ENCODE results near the gene ZEB2. TPM values are rescaled to one million over a fixed set of nuclear protein-coding genes. Genes with fewer than 3 reads are reported as not detected.

The ZEB2 gene
- total and polyA plus RNA-seq, 10 of the 15 experiments (the other 5 are each of a cell fraction or from before 2014, with no cell fraction given): 0.14 to 3.2 (median 0.84) TPM

GRCh38 chr2:144431392-144431783, 88.5 kb downstream of the ZEB2 start:
- ChIA-PET POLR2A (interaction anchor here (0.6 kb wide), 1 partner anchor 13 kb away, joined by 3 read pairs; no protein-coding TSS in a partner anchor), SMC1A (ENCODE audit: uncharacterized antibody, unreplicated experiment) (interaction anchor here (0.5 to 1.4 kb wide), 9 partner anchors 13 to 1321 kb away, joined by 3 to 6 read pairs (median 3); a partner anchor contains a TSS), CTCF (interaction anchor here (1.2 to 2.5 kb wide), 2 partner anchors 18 to 269 kb away, joined by 3 to 12 read pairs; no protein-coding TSS in a partner anchor), RAD21 (ENCODE audit: unreplicated experiment) (interaction anchor here (1.0 kb wide), 2 partner anchors 19 to 60 kb away, joined by 4 to 5 read pairs; no protein-coding TSS in a partner anchor)
- DNase-seq (ENCODE audit: low read depth, low spot score) (no peak), FAIRE-seq (no peak), ATAC-seq (peak; percentile 62)
- no peaks in the 10 kb centered on the region for H3K79me2 ChIP-seq (ENCODE audit: control insufficient read depth, insufficient read depth, low read length)
- peaks cover 0 to 2% of the 10 kb centered on the region in 2 experiments; a peak in 3 of 4 replicates for H3K27me3 ChIP-seq (replicated peaks in 1 of 2; ENCODE audit: control insufficient read depth in 2 of 2, insufficient read depth in 2 of 2, low read length in 1 of 2)
- H4K20me1 ChIP-seq (ENCODE audit: control insufficient read depth, insufficient read depth): no peaks in the 10 kb centered on the region
- BruUV-seq (replicated peaks): no TSS peak
- H3K4me2 ChIP-seq (ENCODE audit: control insufficient read depth, insufficient read depth): peak overlapping the region; percentile 11; the same call in 1 of the 2 replicates
- in situ Hi-C loops (cut with MboI) (no loop called here), intact Hi-C loops (cut with micrococcal nuclease; ENCODE audit: unreplicated experiment) (no loop called here)
- no peaks in the 10 kb centered on the region for H3K9me3 ChIP-seq (replicated peaks; ENCODE audit: control insufficient read depth, insufficient read depth, low read length)
- H3K27ac ChIP-seq (ENCODE audit: control insufficient read depth, insufficient read depth): no peak overlapping the region
- no peak overlapping the region for H3K4me3 ChIP-seq
- H3K36me3 ChIP-seq (ENCODE audit: control insufficient read depth in 2 of 2, insufficient read depth in 2 of 2, low read length in 1 of 2): no peaks in the 10 kb centered on the region
- no peak overlapping the region for H3K9ac ChIP-seq (ENCODE audit: control insufficient read depth, insufficient read depth, low read length)
- 13% methylated on average over 8 of the region's 8 CpGs for WGBS (ENCODE audit: insufficient coverage, insufficient replicate concordance, low lambda C conversion rate, missing lambda C conversion rate)
- no peaks in the 10 kb centered on the region for H3K4me1 ChIP-seq (ENCODE audit: control insufficient read depth, insufficient read depth, low read length)
- H2AFZ ChIP-seq (ENCODE audit: control insufficient read depth, low read depth, low read length): no peak overlapping the region
- TF ChIP-seq RAD21 (IDR thresholded peaks at IDR 0.05; ENCODE audit: insufficient read depth, low read depth, low read length): no peak
- no peak for TF ChIP-seq POLR2AphosphoS2 (IDR thresholded peaks at IDR 0.05; ENCODE audit: low read depth, low read length)
- TF ChIP-seq MEF2B (IDR thresholded peaks at IDR 0.05; ENCODE audit: partially characterized antibody, poor library complexity, severe bottlenecking): no peak
- TF ChIP-seq ZNF24 (IDR thresholded peaks at IDR 0.05): no peak
- TF ChIP-seq CBX3 (IDR thresholded peaks at IDR 0.05; ENCODE audit: borderline replicate concordance, low read depth): no peak
- TF ChIP-seq POLR2AphosphoS5 (IDR thresholded peaks at IDR 0.05; ENCODE audit: low read length): no peak
- TF ChIP-seq NRF1 (conservative IDR thresholded peaks at IDR 0.05; ENCODE audit: low read depth, low read length): no peak
- no peak for TF ChIP-seq HDAC6 (IDR thresholded peaks at IDR 0.05; ENCODE audit: unreplicated experiment)
- no peak for TF ChIP-seq TCF3 (IDR thresholded peaks at IDR 0.05; ENCODE audit: borderline replicate concordance, insufficient read depth, low read depth, low read length)
- no peak for TF ChIP-seq KLF5 (IDR thresholded peaks at IDR 0.05; ENCODE audit: partially characterized antibody)
- no peak for TF ChIP-seq HSF1 (IDR thresholded peaks at IDR 0.05; ENCODE audit: low read depth, low read length)
- TF ChIP-seq CBX5 (IDR thresholded peaks at IDR 0.05; ENCODE audit: low read depth): no peak
- no peak for TF ChIP-seq FOXM1 (IDR thresholded peaks at IDR 0.05; ENCODE audit: low read depth, low read length)
- TF ChIP-seq, protein P1, sequence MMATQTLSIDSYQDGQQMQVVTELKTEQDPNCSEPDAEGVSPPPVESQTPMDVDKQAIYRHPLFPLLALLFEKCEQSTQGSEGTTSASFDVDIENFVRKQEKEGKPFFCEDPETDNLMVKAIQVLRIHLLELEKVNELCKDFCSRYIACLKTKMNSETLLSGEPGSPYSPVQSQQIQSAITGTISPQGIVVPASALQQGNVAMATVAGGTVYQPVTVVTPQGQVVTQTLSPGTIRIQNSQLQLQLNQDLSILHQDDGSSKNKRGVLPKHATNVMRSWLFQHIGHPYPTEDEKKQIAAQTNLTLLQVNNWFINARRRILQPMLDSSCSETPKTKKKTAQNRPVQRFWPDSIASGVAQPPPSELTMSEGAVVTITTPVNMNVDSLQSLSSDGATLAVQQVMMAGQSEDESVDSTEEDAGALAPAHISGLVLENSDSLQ (IDR thresholded peaks at IDR 0.05): no peak
- no peak for TF ChIP-seq ATF2 (IDR thresholded peaks at IDR 0.05; ENCODE audit: low read length)
- no peak for TF ChIP-seq CREM (IDR thresholded peaks at IDR 0.05; ENCODE audit: low read depth)
- TF ChIP-seq WRNIP1 (IDR thresholded peaks at IDR 0.05; ENCODE audit: borderline replicate concordance, low read depth, low read length): no peak
- TF ChIP-seq PAX5 (IDR thresholded peaks at IDR 0.05; ENCODE audit: borderline replicate concordance, low read depth, low read length): no peak

Data from GM12878 (cell line).